MCF 10A (cell line): Measurements from ENCODE around the gene GPR22. TPM values are rescaled to one million over a fixed set of nuclear protein-coding genes. Genes with fewer than 3 reads are reported as not detected.

Experiments used
- BruUV-seq: library from RNA; stranded (reverse); fragments of 400-500 nt; replicated peaks from 2 replicates; lab custom pipeline; 2021; lab: Mats Ljungman, UMichigan
- CTCF ChIA-PET: fragments of 300-600 bp; sonication (Branson Sonifier 250); formaldehyde crosslinking; extraction: SDS; loops from one replicate; lab custom pipeline; 2021; ENCODE audit warnings: antibody characterized with exemption, inconsistent platforms; lab: Yijun Ruan, JAX
- POLR2A ChIA-PET: fragments of 300-600, 350-650 bp; sonication (Branson Sonifier 250); formaldehyde crosslinking; extraction: SDS; loops from one replicate; lab custom pipeline; 2020; ENCODE audit warnings: antibody characterized with exemption, inconsistent platforms; lab: Yijun Ruan, JAX
- DNase-seq: peaks from one replicate; pipeline ENCODE4 v3.0.0-alpha.2; 2018; ENCODE audit not compliant: unreplicated experiment
- H3K27ac Mint-ChIP-seq: one replicate; pipeline ENCODE4 v1.8.0; 2022; ENCODE audit warnings: mild to moderate bottlenecking, low read depth, mixed read lengths; ENCODE audit not compliant: unreplicated experiment
- H3K27me3 Mint-ChIP-seq: one replicate; pipeline ENCODE4 v1.8.0; 2022; ENCODE audit warnings: mixed read lengths; ENCODE audit not compliant: insufficient read depth, unreplicated experiment
- H3K36me3 Mint-ChIP-seq: one replicate; pipeline ENCODE4 v1.8.0; 2022; ENCODE audit warnings: mild to moderate bottlenecking, moderate library complexity, mixed read lengths; ENCODE audit not compliant: insufficient read depth, unreplicated experiment
- H3K4me1 Mint-ChIP-seq: one replicate; pipeline ENCODE4 v1.8.0; 2022; ENCODE audit warnings: mixed read lengths; ENCODE audit not compliant: insufficient read depth, unreplicated experiment
- H3K4me3 Mint-ChIP-seq: one replicate; pipeline ENCODE4 v1.8.0; 2022; ENCODE audit warnings: mild to moderate bottlenecking, moderate library complexity, mixed read lengths; ENCODE audit not compliant: unreplicated experiment
- H3K9me3 Mint-ChIP-seq: one replicate; pipeline ENCODE4 v1.8.0; 2022; ENCODE audit warnings: mixed read lengths; ENCODE audit not compliant: unreplicated experiment
- CTCF ChIP-seq: fragments of 200-600 bp; IDR thresholded peaks from one replicate; pipeline ENCODE4 v1.8.0; 2022; ENCODE audit warnings: antibody characterized with exemption, mild to moderate bottlenecking; ENCODE audit not compliant: unreplicated experiment
- intact Hi-C: fragments of 100-400 bp; cut with micrococcal nuclease; formaldehyde crosslinking; loops from 2 replicates; pipeline ENCODE4 v1.14.1; 2022
- total RNA-seq: library from RNA; stranded (reverse); gene quantifications from 2 replicates; pipeline ENCODE4 v1.2.3, GENCODE V29; 2022

Gene GPR22
- total RNA-seq, 1 experiment from 2014 or later = not detected

GRCh38 chr7:107442678-107443077, 27.2 kb upstream of the GPR22 start:
- Mint-ChIP-seq H3K27me3 (no peaks in the 10 kb centered on the region), H3K4me1 (peaks cover 12% of the 10 kb centered on the region), H3K27ac (no peak overlapping the region), H3K4me3 (no peak overlapping the region), H3K9me3 (no peaks in the 10 kb centered on the region), H3K36me3 (peaks cover 8% of the 10 kb centered on the region)
- POLR2A ChIA-PET = interaction anchor here (1.0 kb wide), 1 partner anchor 14 kb away, joined by 4 read pairs; no protein-coding TSS in a partner anchor
- TF ChIP-seq CTCF = no peak
- no TSS peak for BruUV-seq
- CTCF ChIA-PET = interaction anchor here (0.5 kb wide), 1 partner anchor 364 kb away, joined by 3 read pairs; no protein-coding TSS in a partner anchor
- DNase-seq = no peak
- intact Hi-C loops = no loop called here

GRCh38 chr7:107446531-107446930, 23.3 kb upstream of the GPR22 start:
- intact Hi-C loops = no loop called here
- Mint-ChIP-seq H3K4me3 (no peak overlapping the region), H3K4me1 (peaks cover 9% of the 10 kb centered on the region), H3K9me3 (no peaks in the 10 kb centered on the region), H3K36me3 (no peaks in the 10 kb centered on the region), H3K27me3 (no peaks in the 10 kb centered on the region), H3K27ac (no peak overlapping the region)
- ChIA-PET CTCF (interaction anchor here (0.7 kb wide), 1 partner anchor 257 kb away, joined by 3 read pairs; no protein-coding TSS in a partner anchor), POLR2A (no interaction called here)
- DNase-seq = peak; percentile 4
- BruUV-seq = no TSS peak
- TF ChIP-seq CTCF = no peak

- H3K9me3 Mint-ChIP-seq = no peaks in the 10 kb centered on the region
- no peaks in the 10 kb centered on the region for H3K36me3 Mint-ChIP-seq
- no peaks in the 10 kb centered on the region for H3K27me3 Mint-ChIP-seq
- intact Hi-C loops = no loop called here
- ChIA-PET POLR2A (interaction anchor here (0.6 kb wide), 1 partner anchor 22 kb away, joined by 3 read pairs; no protein-coding TSS in a partner anchor), CTCF (interaction anchor here (0.7 kb wide), 1 partner anchor 258 kb away, joined by 3 read pairs; no protein-coding TSS in a partner anchor)
- no peak overlapping the region for H3K27ac Mint-ChIP-seq
- no peak for TF ChIP-seq CTCF
- H3K4me3 Mint-ChIP-seq = no peak overlapping the region
- H3K4me1 Mint-ChIP-seq = peaks cover 6% of the 10 kb centered on the region
- DNase-seq = peak; percentile 33
- BruUV-seq = no TSS peak
Observed at GRCh38 chr7:107446988-107447387, 22.9 kb upstream of the GPR22 start.

GRCh38 chr7:107450970-107451369, 18.9 kb upstream of the GPR22 start:
- ChIA-PET POLR2A (no interaction called here), CTCF (interaction anchor here (0.6 kb wide), 1 partner anchor 112 kb away, joined by 4 read pairs; no protein-coding TSS in a partner anchor)
- BruUV-seq = no TSS peak
- Mint-ChIP-seq H3K4me3 (no peak overlapping the region), H3K4me1 (peaks cover 6% of the 10 kb centered on the region), H3K9me3 (no peaks in the 10 kb centered on the region), H3K27ac (no peak overlapping the region), H3K27me3 (no peaks in the 10 kb centered on the region), H3K36me3 (no peaks in the 10 kb centered on the region)
- intact Hi-C loops = no loop called here
- DNase-seq = no peak
- TF ChIP-seq CTCF = no peak
